ENCODE measurements around the gene MGMT.

The MGMT gene

DNA sequence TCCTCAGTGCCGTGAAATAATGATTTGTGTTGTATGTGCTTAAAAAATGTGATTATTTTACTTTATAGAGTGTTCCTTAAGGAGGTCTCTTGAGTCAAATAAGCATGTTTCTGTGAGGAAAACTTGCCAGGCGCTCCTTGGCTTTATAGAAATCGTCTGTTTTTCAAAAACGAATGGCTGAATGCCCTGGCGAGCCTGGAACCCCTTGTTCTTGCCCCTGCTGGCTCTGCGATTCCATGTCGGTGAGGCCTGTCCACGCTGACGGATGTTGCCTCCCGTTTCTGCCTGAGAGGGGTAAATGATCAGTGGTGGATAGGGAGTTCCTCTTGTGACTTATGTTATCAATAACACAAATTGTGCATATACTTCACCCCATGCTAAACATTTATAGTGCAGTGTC, 75.5 kb downstream of the MGMT start:
- DNase-seq (ENCODE audit: low read depth), result no peak

DNA sequence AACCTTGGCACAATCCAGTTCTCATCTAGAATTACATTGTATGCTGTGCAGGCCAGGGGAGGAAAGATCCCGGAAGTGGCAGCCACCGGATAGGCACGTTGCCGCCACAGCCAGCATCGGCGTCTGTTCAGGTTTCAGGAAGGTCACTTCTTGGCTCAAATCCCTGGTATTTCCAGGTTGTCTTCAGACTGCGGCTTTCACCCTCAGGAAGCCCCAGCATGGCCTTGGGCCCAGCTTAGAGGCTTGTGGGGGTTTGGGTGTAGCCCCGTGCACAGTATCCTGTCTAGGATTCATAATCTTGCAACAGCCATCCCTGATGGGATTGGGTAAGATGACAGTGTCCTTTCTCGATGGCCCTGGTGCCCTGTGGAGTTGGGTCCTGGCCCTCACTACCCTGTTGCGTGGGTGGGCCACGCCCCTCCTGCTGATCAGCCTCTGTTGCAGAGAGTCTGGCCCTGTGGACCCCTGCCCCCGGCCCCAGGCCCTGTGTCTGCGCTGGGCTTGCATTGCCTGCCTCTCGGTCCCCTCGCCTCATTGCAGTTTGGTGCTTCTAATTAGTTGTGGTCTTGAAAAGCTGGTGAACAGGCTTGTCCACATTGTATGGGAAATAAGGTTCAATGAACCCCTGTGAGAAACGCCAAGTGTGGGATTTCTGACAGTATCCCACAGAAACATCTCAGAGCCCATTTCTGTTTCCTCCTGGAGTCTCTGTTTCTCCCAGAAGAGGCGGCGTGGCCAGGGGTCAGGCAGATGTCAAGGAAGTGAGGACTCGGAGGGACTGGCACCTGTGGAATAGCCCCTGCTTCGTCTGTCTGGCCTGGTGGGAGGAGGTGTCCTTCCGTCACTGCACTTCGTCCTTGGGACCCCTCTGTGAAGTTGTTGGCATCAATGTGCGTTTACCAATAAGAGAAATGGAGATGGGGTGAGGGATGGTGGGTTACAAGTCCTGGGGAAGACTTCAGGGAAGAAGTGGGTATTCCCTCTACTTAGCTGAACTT, 77.5 kb downstream of the MGMT start:
- no peak for DNase-seq (ENCODE audit: low read depth)

DNA sequence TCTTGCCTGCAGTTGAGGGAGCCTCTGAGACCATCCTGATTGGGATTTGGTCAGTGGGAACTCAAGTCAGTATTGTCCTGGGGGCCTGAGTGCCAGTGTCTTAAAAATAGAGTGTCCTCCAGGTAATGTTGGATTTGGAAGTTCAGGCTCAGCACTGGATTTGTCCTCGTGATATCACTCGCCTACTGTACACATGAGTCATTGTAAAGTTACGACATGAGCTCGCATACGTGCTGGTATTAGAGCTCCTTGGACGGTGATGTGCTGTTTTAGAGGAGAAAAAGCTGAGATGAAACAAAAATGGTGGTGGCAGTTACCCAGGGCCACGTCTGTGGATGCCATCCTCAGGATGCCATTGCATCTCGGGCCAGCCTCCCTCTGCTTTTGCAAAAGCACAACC, 78.2 kb downstream of the MGMT start:
- DNase-seq (ENCODE audit: low read depth), result no peak

DNA sequence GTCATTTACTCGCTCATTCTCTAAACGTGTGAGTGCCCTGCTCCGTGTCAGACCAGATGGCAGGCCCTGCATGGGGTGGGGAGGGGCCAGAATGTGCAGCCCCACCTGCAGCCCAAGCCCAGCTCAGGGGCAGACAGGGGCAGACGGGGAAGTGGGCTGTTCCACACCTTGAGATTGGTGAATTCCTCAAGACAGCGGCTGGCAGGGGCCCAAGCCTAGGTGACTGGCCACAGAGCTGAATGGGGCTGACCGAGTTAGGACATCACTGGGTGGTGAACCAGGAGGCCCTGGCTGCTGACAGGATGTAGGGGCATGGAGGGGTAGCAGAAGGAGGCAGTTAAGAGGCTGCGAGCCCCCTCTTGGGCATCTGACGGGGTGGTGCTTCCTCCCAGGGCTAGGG, 79.1 kb downstream of the MGMT start:
- no peak for DNase-seq (ENCODE audit: low read depth)

DNA sequence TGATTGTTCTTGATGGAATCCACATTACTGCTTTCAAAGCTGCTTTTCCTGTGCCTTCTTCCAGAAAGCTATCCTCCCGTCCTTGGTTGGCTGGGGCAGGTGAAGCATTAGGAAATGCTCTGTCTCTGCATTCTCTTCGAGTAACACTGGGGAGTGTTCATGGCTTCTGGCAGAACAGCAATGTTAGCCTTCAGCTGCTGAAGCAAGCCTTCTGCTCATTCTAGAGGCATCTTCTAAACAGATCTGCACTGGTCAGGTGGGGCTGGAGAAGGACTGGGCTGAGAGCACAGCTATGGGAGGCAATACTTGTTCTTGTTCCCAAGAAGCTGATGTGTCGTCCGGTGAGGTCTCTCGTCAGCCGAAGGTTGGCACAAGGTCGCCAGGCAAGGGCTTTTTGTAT, 80.6 kb downstream of the MGMT start:
- DNase-seq (ENCODE audit: low read depth), result no peak

DNA sequence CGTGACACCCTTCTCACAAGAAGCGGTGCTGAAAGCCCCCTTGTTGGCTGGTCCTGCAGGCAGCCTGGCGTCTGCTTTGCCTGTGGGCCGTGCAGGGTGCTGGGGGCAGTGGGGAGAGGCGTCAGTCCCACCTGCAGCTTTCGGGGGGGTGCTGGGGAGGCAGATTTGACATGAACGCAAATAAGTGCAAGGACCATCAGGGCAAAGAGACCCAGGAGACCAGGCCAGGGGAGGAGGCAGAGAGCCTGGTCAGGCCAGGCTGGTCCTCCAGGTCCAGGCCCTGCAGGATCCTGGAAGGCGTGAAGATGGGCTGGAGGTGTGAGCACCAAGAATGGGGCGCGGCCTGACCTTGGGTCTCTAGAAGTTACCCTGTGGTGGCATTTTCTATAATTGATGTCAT, 81.6 kb downstream of the MGMT start:
- no peak for DNase-seq (ENCODE audit: low read depth)

DNA sequence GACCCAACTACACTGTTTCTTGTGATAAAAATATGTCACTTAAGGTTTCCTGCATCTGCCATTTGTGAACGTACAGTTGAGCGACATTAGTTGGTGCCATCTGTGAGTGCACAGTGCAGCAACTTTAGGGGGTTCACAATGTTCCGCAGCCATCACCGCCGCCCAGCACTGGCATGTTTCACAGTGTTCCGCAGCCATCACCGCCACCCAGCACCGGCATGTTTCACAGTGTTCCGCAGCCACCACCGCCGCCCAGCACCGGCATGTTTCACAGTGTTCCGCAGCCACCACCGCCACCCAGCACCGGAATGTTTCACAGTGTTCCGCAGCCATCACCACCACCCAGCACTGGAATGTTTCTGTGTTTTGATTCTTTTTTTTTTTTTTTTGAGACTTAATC, 83.0 kb downstream of the MGMT start:
- DNase-seq (ENCODE audit: low read depth), result no peak

DNA sequence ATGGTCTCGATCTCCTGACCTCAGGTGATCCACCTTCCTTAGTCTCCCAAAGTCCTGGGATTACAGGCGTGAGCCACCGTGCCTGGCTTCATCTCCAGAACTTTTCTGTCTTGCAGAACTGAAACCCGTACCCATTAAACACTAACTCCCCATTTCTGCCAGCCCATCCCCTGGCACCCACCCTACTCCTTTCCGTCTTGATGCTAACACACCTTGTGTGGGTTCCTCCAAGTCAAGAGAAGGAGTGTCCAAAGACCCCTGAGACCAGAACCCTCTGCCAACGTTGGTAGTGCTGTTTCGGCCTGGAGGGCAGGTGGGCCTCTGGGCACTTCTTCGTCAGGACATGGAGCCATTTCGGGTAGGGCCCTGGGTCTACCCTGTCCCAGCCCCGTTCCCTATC, 83.6 kb downstream of the MGMT start:
- no peak for DNase-seq (ENCODE audit: low read depth)

DNA sequence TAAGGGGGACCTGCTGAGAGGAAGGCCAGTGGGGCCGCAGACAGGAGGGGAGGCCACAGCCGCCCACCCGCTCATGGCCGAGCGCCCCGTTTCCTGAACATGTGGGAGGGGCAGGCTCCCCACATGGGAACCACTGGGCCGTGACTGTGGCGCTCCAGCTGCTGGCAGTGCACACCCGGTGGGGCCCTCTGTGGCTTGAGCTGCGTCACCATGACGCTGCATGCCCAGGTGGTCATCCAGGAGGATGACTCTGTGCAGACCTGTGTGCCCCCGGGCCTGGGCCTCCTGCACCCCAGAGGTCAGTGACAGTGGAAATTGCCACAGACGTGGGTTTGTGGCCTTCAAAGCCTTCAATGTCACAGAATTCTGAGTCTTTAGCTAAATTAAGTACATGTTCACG, 85.1 kb downstream of the MGMT start:
- DNase-seq (ENCODE audit: low read depth), result no peak

DNA sequence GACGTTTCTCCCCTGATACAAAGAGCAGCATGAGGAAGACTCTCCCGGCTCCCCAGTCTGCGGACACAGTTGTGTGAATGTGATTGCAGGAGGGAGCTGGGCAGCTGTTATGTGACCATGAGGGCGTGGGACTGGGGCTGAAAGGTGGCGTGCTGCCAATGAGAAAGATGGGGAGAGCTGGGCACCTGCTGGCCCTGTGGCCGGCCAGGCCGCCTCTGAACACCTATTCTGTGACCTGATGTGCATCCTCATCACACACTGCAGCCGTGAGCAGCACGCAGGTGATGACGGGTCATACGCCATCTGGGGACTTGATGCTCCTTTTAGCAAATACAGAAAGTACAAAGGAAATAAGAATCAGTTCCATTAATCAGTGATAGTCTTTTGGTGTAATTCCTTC, 86.9 kb downstream of the MGMT start:
- DNase-seq (ENCODE audit: low read depth), result no peak

DNA sequence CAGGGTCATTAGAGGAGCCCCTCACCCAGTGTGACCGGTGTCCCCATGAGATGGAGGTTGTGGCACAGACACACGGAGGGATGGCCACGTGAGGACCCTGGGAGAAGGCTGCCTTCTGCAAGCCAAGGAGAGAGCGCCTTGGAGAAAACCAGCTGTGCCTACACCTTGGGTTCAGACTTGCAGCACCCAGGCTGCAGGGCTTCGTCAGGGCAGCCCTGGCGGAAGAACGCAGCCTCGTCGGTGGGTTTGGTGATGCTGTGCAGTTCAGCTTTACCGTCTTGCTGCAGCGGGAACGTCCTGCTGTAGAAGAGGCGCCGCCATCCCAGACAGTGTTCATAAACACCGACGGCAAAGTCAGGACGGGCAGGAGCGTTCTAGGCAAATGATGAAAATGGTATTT, 89.3 kb downstream of the MGMT start:
- DNase-seq (ENCODE audit: low read depth), result no peak

DNA sequence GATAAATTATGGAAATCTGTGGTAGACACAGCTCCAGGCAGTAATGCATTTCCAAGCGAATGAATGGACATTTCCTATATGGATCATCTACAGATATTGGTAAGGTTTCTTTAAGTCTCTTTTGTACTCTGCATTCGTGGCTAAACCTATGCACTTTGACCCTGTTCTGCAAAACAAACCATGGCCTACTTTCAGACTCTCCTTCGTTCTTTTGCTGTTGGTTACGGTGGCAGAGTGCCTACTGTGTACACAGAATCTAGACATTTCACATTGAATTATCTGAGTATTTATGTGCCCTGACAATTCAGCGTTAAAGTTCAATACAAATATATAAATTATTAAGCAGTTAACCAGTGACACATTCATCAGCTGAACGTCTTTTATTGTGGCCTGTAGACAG, 93.3 kb downstream of the MGMT start:
- DNase-seq (ENCODE audit: low read depth), result no peak

DNA sequence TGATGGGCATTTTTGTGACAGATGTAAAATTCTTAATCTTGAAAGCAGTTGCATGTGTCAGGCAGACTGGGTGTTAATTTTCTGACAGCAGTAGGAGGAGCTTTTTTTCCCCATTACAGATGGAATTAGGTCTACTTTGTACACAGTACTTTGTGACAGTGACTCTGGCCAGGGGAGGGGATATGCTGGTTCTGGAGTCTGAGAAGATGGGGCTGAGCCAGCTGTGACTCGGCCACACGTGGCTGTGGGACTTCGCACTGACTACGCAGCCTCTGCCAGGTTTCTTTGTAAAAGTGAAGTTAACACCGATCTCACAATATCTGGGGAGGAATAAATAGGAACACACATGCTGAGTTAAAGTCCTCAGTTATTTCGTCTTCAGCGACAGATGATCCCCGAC, 95.4 kb downstream of the MGMT start:
- DNase-seq (ENCODE audit: low read depth), result no peak

DNA sequence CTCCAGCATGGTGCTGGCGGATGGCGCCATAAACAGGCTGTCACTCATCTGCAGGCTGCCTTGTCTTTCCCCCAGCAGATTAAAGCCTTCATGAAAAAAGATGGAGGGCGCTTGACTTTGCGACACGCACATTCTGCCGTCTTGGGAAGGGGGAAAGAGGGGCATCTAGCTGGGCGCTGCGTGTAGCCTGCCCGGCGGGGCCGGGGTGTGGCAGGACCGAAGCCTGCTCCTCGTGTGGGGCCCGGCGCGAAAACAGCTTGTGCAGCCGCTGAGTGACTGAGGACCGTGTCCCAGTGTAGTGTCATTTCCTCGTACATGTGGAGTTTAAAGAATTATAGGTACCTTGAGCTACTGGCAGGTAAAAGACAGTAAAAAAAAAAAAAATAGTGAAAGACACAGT, 97.9 kb downstream of the MGMT start:
- DNase-seq (ENCODE audit: low read depth), result no peak

DNA sequence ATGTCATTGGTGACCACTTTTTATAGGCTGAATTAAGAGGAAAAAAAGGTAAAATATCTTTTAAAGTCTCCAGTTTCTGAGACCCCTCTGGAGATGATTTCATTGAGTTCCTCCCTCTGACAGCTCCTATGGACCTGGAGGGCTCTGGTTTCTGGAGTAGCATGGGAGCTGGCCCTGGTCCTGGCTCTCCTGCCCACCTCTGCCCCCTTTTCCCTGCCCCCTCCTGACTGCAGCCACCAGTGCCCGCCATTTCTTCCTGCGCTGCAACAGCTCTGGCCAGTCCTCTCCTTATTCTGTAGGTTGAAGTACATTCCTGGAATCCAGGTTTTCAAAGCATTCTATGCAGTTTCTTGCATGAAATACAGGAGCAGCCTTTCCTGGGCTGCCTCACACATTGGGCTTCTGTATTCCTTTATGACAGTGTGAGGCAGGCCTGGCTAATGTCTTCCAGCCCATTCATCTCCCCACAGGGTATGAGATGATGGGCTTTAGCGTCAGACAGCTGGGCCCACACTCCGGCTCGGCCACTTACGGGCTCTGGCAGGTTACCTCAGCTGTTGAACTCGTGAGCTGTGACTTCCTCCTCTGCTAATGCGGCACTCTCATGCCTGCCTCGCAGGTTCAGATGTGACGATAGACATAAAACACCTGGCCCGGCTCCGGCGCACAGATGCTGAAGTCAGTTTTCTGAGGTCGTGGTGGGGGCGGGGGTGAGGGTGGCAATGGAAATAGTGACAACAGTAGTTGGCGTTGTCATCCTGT, 101.7 kb downstream of the MGMT start:
- no peak for DNase-seq (ENCODE audit: low read depth)

DNA sequence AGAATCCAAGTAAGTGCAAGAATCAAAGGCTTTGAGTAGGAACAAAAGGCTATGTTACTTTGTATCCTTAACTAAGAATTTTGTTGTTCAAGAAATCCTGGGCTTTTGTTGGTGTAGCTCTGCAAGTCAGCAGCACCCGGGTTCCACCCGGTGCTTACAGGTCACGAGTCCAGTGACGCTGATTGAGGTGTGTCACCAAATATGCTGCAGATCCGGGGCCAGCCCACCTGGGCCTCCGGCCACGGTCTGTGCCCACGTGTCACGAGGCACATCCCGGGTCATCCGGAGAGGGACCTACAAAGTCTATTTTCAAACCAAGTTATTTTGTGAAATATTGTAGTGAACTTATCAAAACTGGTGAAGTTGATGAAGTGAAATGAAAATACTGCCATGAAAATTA, 103.1 kb downstream of the MGMT start:
- no peak for DNase-seq (ENCODE audit: low read depth)

DNA sequence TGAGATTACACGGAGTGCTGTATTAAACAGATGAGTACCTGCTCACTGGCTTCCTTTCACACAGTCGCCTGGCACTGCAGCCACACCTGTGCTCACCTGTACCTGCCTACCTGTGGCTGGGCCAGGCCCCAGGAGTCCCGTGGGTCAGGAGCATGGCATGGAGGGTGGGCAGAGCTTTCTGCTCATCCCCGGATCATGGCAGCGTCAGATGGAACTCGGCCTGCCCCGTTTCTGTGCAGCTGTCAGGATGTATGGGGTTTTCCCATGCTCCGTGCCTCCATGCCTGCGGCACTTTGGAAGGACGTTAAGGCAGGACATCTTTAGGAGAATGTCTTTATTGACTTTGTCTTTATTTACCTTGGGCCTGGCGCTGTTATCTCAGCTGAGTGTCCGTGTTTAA, 112.2 kb downstream of the MGMT start:
- DNase-seq (ENCODE audit: low read depth), result no peak

DNA sequence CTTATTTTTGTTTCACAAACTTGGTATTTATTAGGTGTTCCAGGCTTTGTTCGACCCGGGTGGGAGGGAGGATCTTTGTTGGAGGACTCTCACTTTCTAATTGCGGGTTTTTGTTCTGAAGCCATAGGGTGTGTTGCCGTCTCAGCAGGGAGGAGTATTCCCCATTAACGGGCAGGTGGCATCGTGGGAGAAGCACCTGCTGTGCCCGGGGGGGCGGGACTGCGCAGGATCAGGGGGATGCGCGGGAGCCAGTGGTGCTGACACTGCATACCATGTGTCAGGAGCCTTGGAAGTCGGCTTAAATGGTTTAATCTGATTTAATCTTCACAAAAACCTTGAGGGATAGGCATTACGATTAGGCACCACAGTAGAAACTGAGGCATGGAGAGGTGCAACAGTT, 113.0 kb downstream of the MGMT start:
- no peak for DNase-seq (ENCODE audit: low read depth)

DNA sequence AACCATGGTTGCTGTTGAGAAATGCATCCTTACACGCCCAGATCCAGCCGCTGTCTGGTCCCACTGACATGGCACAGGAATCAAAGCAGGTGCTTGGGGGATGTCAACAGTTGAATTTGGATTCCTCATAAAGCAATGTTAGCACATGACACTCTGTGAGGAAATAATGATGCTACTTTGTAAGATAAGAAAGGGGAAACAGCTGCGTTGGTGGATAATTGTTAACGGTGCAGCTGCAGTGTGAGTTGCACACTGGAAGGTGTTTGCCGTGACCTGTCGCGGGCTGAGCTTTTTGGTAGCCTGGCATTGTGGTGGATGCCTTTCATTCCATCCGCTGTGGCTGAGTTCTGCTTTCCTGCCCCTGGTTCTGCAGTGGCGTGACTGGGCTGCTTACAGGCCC, 113.9 kb downstream of the MGMT start:
- no peak for DNase-seq (ENCODE audit: low read depth)

DNA sequence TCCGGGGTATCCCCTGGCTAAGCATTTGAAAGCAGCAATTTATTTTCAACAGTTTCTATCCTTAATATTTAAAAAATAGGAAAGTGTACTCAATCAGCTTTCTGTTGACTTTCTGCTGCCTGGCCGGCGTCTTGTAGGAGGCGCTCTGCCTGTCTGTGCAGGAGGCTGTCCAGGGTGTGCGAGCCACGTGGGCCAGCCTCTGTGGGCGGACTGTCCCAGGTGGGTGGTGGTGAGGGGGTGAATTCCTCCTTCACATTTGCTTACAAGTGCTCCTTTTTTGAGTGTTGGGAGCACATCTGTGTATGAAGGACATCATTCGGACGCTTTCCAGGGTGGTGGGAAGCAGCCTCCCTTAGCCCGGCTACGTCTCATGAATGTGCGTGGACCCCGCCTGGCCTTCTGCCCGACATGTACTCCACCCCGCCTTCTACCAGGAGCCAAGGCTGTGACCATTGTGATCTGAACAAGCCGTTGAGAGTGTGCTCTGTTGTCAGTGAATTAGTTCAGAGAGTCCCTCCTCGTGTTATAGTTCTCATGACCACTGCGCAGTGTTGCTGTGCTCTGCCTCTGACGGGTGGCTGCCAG, 114.9 kb downstream of the MGMT start:
- no peak for DNase-seq (ENCODE audit: low read depth)

DNA sequence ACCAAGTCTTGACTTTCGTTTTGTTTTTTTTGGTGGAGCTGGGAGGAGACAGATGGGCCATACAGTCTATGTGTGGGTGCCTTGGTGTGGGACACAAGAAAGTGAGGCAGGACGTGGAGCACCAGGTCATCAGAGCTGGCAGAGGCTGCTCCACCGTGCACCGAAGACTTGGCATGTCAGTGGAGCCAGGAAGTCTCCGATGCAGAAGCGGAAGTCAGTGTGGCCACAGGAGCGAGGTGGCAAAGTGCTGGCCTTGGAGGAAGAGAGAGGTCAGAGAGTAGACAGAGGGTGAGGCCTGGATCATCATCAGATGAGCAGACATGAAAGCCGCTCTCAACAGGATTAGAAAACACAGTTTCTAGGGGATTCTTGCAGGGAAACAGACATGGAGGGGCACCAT, 116.8 kb downstream of the MGMT start:
- DNase-seq (ENCODE audit: low read depth), result no peak

DNA sequence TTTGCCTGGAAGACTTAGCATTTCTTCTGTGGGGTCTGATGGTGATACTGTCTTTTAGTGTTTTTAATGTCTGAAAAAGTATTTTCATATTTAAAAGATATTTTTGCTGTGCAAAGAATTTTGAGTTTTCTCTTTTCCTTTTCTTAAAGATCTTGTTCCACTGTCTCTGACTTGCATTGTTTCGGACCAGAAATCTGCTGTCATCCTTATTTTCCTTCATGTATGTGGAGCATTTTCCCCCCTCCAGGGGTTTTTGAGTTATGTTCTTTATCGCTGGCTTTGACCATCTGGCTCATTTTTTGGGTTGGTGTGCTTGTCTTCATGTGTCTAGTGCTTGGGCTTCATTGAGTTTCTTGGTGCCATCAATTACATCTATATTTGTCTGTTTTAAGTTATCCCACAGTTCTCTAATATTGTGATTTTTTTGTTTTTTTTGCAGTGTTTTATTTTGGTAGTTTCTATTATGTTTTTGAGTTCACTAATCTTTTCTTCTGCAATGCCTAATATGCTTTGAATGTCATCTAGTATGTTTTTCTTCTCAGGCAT, 119.9 kb downstream of the MGMT start:
- DNase-seq (ENCODE audit: low read depth), result no peak

DNA sequence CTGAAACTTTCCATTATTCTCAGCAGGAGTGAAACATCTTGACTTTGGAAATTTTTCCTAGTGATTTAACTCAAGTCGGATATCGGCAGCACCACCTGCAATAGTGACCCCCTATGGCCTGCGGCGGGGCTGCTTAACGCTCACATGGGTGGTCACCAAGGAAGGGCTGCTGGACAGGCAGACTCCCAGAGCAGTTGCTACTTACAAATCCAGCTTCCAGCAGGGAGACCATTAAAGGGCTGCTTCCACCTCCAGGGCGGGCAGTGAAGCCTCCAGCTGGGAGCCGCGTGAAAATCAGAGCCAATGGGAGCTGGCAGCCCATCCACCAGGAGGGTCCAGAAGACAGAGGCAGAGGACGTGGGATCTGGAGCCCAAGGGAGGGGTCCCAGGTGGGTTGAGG, 122.5 kb downstream of the MGMT start:
- no peak for DNase-seq (ENCODE audit: low read depth)

Data from T follicular helper cell (primary cell).